Common myeloid progenitor, CD34-positive (primary cell): ENCODE data around the gene TBC1D22A.

Experiments
- CTCF ChIA-PET: fragments of 350-600 bp; sonication (Branson Sonifier 250); formaldehyde crosslinking; loops from one replicate; lab custom pipeline; 2021; ENCODE audit warnings: antibody characterized with exemption; lab: Charles Lee
- POLR2A ChIA-PET: fragments of 350-600 bp; sonication (Branson Sonifier 250); formaldehyde crosslinking; loops from one replicate; lab custom pipeline; 2021; ENCODE audit warnings: antibody characterized with exemption; lab: Charles Lee
- DNase-seq, 3 donors: peaks; one replicate each; pipeline versions ENCODE4 v3.0.0 to v3.0.0-alpha.2; 2013
- H3K27ac ChIP-seq, 2 experiments: 1 replicate in 1 of 2; 2 replicates in 1 of 2; pipeline ENCODE4 v1.7.0; 2013; ENCODE audit warnings: inconsistent platforms in 2 of 2, low read length in 2 of 2, mild to moderate bottlenecking in 2 of 2, low read depth in 1 of 2, moderate library complexity in 1 of 2; ENCODE audit not compliant: severe bottlenecking in 2 of 2, insufficient read depth in 1 of 2, poor library complexity in 1 of 2
- H3K27me3 ChIP-seq, 5 experiments: replicated peaks in 2 of 5; 1 replicate in 3 of 5; 2 replicates in 2 of 5; pipeline versions ENCODE4 v1.6.1 to v1.7.0; 2013; ENCODE audit warnings: low read length in 4 of 5, mild to moderate bottlenecking in 2 of 5, moderate library complexity in 2 of 5, inconsistent platforms in 1 of 5; ENCODE audit not compliant: insufficient read depth in 5 of 5, control insufficient read depth in 4 of 5
- H3K36me3 ChIP-seq, 4 experiments: 1 replicate in 2 of 4; 2 replicates in 2 of 4; pipeline versions ENCODE4 v1.6.1 to v1.7.0; 2013; ENCODE audit warnings: low read length in 3 of 4, control low read depth in 1 of 4, mild to moderate bottlenecking in 1 of 4; ENCODE audit not compliant: control insufficient read depth in 4 of 4, insufficient read depth in 4 of 4
- H3K4me1 ChIP-seq, 4 experiments: 1 replicate in 3 of 4; 2 replicates in 1 of 4; pipeline versions ENCODE4 v1.6.1 to v1.7.1; 2013; ENCODE audit warnings: low read length in 3 of 4, mild to moderate bottlenecking in 3 of 4, control low read depth in 1 of 4, inconsistent platforms in 1 of 4, moderate library complexity in 1 of 4; ENCODE audit not compliant: control insufficient read depth in 4 of 4, insufficient read depth in 4 of 4; ENCODE audit errors: control extremely low read depth in 1 of 4
- H3K4me3 ChIP-seq, 7 experiments: 1 replicate in 4 of 7; 2 replicates in 3 of 7; pipeline versions ENCODE4 v1.5.1 to v1.7.0; 2013; ENCODE audit warnings: mild to moderate bottlenecking in 7 of 7, low read length in 6 of 7, moderate library complexity in 6 of 7, inconsistent platforms in 2 of 7, low read depth in 2 of 7, control low read depth in 1 of 7; ENCODE audit not compliant: insufficient read depth in 4 of 7, control insufficient read depth in 1 of 7; ENCODE audit errors: extremely low read depth in 1 of 7
- H3K9me3 ChIP-seq, 5 experiments: 1 replicate in 4 of 5; 2 replicates in 1 of 5; pipeline versions ENCODE4 v1.6.1 to v1.7.1; 2013; ENCODE audit warnings: low read length in 4 of 5, mild to moderate bottlenecking in 2 of 5, inconsistent platforms in 1 of 5, low read depth in 1 of 5, moderate library complexity in 1 of 5; ENCODE audit not compliant: control insufficient read depth in 4 of 5, insufficient read depth in 2 of 5; ENCODE audit errors: control extremely low read depth in 1 of 5
- WGBS: methylation state at CpG from one replicate; pipeline ENCODE4 v1.1.5; 2013; ENCODE audit not compliant: insufficient coverage; 5-methylcytosine and 5-hydroxymethylcytosine counted together

Gene TBC1D22A

DNA sequence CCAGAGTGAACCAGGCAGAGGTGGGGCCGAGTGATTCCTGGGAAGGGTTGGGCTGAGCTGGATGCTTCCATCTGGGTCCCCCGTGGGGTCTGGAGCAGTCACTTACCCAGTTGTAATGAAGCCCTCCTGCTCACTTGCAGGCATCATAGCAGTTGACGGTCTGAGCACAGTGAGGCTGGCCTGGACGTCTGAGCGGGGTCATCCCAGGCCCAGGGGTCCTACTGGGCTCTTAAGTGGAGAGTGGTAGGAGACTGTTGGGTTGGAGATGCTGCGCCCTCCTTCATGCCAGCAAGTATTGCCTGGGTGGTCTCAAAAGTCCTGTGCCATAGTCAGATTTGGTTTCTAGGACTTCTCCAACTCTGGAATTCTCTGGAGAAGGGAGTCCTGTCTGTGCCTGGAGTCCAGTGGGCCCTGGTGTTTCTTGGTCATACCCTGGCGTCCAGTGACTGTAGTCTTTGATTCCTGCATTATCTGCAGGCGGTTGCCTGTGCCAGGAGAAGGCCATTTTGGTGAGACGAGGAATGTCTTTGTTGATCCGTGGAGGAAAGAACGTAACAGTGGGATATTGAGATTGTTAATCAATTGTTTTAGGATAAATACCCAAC is 82.3 kb downstream of the TBC1D22A start:
- H3K27ac ChIP-seq = no peak overlapping the region
- no peaks in the 10 kb centered on the region for H3K27me3 ChIP-seq
- CTCF ChIA-PET = interaction anchor here (0.9 to 1.7 kb wide), 3 partner anchors 10 to 993 kb away, joined by 3 read pairs; no protein-coding TSS in a partner anchor
- H3K4me1 ChIP-seq = peaks cover 0 to 10% (median 2%) of the 10 kb centered on the region in 4 experiments
- 98% methylated on average over 6 of the region's 11 CpGs for WGBS
- H3K36me3 ChIP-seq = peaks cover 0 to 11% (median 3%) of the 10 kb centered on the region in 4 experiments
- POLR2A ChIA-PET = no interaction called here
- H3K4me3 ChIP-seq = no peak overlapping the region
- H3K9me3 ChIP-seq = no peaks in the 10 kb centered on the region
- DNase-seq = no peak

DNA sequence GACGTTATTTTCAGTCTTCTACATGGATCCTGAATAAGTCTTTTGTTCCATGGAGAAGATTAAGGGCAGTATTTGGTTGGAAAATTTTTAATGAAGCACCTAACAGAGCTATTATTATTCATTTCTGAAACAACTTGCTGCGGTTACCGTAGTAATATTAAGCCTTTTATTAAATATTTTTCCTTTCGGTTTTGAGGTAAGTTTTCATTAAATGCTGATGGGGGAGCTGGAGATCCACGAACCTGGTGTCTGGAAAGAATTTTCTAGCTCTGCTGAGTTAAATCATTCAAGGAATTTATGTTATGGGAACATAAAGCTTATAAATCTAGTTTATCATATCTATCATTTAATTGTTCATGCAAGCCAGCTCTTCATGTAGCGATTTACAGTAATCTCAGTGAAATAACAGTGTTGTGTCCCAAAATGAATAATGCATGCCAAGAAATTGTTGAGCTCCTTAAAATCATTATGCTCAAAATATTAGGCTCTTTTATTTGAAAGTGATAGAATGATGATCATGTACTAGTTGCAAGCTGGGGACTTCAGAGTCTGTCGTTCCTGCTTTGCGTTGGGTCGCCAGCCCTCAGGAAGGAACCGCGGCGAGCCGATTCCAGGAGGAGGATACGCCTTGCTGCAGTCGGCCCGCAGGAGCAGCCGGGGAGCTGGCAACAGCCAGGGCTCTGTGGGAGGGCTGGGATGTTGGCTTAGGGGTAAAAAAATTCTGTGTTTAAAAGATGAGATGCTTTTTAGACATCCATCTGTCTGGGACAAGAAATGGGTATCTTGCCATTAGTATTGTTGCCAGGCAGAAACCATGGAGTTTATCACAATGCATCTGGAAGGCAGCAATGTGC is 83.1 kb downstream of the TBC1D22A start:
- 97% methylated on average over 9 of the region's 17 CpGs for WGBS
- DNase-seq = peak; percentile 5 to 26 (median 19)

DNA sequence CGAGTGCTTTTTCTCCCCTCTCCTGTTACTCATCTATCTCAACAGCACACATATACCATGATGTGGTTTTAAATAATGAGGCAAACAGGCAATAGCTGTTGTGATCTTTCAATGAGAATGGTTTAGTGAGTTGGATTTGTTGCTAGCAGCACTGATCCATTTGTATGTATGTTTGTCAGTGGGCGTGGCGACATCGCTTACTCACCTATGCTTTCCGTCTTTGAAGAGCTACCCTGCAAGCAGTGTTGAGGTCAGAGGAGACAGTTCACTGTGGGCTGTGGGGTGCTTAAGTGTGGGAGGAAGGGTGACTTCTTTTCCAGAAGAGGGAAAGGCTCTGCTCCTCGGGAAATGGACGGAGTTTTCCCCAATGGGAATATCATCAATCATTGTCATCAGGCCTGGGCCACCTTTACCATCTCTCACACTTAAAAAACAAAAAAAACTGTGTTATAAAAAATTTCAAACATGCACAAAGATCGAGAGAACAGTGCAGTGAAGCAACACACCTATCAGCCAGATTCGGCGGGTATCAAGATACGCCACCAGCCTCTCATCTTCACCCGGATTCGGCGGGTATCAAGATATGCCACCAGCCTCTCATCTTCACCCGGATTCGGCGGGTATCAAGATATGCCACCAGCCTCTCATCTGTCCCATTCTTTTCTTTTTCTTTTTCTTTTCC is 83.8 kb downstream of the TBC1D22A start:
- Histone ChIP-seq H3K9me3 (no peaks in the 10 kb centered on the region), H3K27me3 (no peaks in the 10 kb centered on the region), H3K4me3 (no peak overlapping the region), H3K27ac (no peak overlapping the region), H3K36me3 (peaks cover 2 to 22% (median 10%) of the 10 kb centered on the region in 4 experiments), H3K4me1 (peaks cover 0 to 10% (median 2%) of the 10 kb centered on the region in 4 experiments)
- CTCF ChIA-PET = interaction anchor here (1.7 kb wide), 1 partner anchor 10 kb away, joined by 3 read pairs; no protein-coding TSS in a partner anchor
- DNase-seq = no peak
- WGBS = 88% methylated on average over 14 of the region's 17 CpGs
- POLR2A ChIA-PET = no interaction called here

More for the DNA sequence above, 83.1 kb downstream of the TBC1D22A start:
- Histone ChIP-seq H3K36me3 (peaks cover 2 to 15% (median 6%) of the 10 kb centered on the region in 4 experiments), H3K27me3 (no peaks in the 10 kb centered on the region), H3K27ac (no peak overlapping the region), H3K4me3 (no peak overlapping the region), H3K4me1 (peaks cover 0 to 10% (median 2%) of the 10 kb centered on the region in 4 experiments), H3K9me3 (no peaks in the 10 kb centered on the region)
- ChIA-PET CTCF (interaction anchor here (0.9 to 1.7 kb wide), 3 partner anchors 11 to 993 kb away, joined by 3 read pairs; no protein-coding TSS in a partner anchor), POLR2A (no interaction called here)

DNA sequence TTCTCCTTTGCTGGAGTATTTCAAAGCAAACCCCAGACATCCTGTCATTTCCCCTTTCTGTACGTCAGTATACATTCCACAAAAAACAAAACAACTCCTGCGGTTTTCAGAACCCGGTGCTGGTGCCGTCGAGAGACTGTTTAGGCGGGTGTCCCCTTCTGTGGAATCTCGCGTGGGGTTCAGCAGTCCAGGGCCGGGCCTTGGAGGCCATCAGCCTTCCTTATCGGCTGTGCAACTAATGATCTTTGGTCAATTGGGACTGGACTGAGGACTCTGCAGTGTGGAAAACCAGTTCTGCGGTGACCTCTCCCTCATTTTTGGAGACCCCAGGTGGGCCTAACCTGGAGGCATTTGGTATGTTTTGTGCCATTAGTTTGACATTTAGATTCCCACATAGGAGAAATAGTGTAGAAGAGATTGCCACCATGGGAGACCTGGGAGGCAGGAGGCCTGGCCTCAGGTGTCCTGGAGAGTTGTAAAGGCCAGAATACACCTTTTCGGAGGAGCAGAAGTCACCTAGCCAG is 84.4 kb downstream of the TBC1D22A start:
- no peaks in the 10 kb centered on the region for H3K9me3 ChIP-seq
- ChIA-PET CTCF (interaction anchor here (1.7 kb wide), 1 partner anchor 9 kb away, joined by 3 read pairs; no protein-coding TSS in a partner anchor), POLR2A (no interaction called here)
- H3K36me3 ChIP-seq = peaks cover 2 to 22% (median 11%) of the 10 kb centered on the region in 4 experiments
- no peak for DNase-seq
- WGBS = 73% methylated on average over 11 of the region's 12 CpGs
- H3K27me3 ChIP-seq = no peaks in the 10 kb centered on the region
- H3K4me3 ChIP-seq = no peak overlapping the region
- H3K4me1 ChIP-seq = peaks cover 0 to 10% (median 2%) of the 10 kb centered on the region in 4 experiments
- no peak overlapping the region for H3K27ac ChIP-seq

DNA sequence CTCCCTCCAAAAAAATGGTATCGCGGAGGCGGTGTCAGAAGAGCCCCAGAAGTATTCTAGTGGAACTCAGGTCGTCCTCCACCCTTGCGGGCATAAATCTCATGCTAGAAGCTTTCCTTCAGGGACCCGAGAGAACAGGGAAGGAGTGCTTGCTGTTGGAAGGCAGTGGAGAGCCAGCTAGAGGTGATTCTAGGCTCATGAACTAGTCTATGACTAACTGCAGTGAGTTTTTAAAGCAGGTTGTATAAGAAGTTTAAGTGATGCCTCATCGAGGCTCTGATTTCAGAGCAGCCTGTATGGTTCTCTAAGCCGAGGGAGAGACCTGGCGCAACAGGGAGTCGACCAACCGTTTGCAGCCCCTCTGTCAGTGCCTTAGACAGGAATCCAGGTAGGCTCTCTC is 85.7 kb downstream of the TBC1D22A start:
- peaks cover 0 to 10% (median 2%) of the 10 kb centered on the region in 4 experiments for H3K4me1 ChIP-seq
- H3K9me3 ChIP-seq = no peaks in the 10 kb centered on the region
- no peak overlapping the region for H3K4me3 ChIP-seq
- POLR2A ChIA-PET = no interaction called here
- 94% methylated on average over 7 of the region's 11 CpGs for WGBS
- no peak for DNase-seq
- CTCF ChIA-PET = no interaction called here
- H3K36me3 ChIP-seq = peaks cover 2 to 26% (median 14%) of the 10 kb centered on the region in 4 experiments
- no peaks in the 10 kb centered on the region for H3K27me3 ChIP-seq
- no peak overlapping the region for H3K27ac ChIP-seq

DNA sequence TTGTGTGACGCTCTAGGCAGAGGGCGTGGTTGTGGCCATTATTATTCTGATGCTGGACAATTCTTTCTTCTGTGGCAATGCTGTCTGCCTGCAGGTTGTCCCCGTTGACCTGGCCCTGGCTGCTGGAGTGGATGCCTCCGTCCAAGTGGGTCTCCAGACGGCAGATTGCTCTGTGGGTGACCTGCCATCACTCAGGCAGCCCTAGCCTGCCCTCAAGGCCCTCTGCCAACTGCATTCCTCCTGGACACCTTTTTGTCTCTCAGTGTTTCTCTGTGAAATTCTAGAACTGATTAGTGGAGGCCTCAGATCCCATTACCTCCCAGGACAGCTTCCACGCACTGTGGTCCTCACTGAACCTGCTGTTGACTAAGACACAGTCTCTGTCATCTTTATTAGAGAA is 86.7 kb downstream of the TBC1D22A start:
- WGBS = 94% methylated on average over 5 of the region's 6 CpGs
- no peak overlapping the region for H3K27ac ChIP-seq
- H3K4me1 ChIP-seq = peaks cover 0 to 10% (median 3%) of the 10 kb centered on the region in 4 experiments
- H3K4me3 ChIP-seq = no peak overlapping the region
- ChIA-PET CTCF (no interaction called here), POLR2A (no interaction called here)
- H3K9me3 ChIP-seq = no peaks in the 10 kb centered on the region
- H3K27me3 ChIP-seq = no peaks in the 10 kb centered on the region
- peaks cover 2 to 27% (median 15%) of the 10 kb centered on the region in 4 experiments for H3K36me3 ChIP-seq
- DNase-seq = no peak
